H9 (cell line): ENCODE data around the gene RAB24. TPM values are rescaled to one million over a fixed set of nuclear protein-coding genes. Genes with fewer than 3 reads are reported as not detected.
A peak's percentile ranks its signal among the peaks of the same experiment; 100 is the strongest.

Source experiments
- DNase-seq: peaks from one replicate; pipeline ENCODE4 v3.0.0-alpha.2; 2017
- H2AFZ ChIP-seq: one replicate; pipeline ENCODE4 v1.6.1; 2013; ENCODE audit warnings: mild to moderate bottlenecking, low read length, control low read depth, moderate library complexity
- H2AK5ac ChIP-seq: 2 replicates; pipeline ENCODE4 v1.6.1; 2013; ENCODE audit warnings: low read length, control low read depth, mixed read lengths; ENCODE audit not compliant: insufficient read length
- H2BK120ac ChIP-seq: one replicate; pipeline ENCODE4 v1.6.1; 2013; ENCODE audit warnings: low read depth, mild to moderate bottlenecking, low read length, control low read depth, inconsistent platforms; ENCODE audit not compliant: poor library complexity, severe bottlenecking
- H2BK12ac ChIP-seq: 2 replicates; pipeline ENCODE4 v1.6.1; 2013; ENCODE audit warnings: low read length, control low read depth, mixed read lengths, low read depth; ENCODE audit not compliant: insufficient read length
- H2BK15ac ChIP-seq: 2 replicates; pipeline ENCODE4 v1.6.1; 2013; ENCODE audit warnings: low read depth, low read length, control low read depth
- H2BK20ac ChIP-seq: one replicate; pipeline ENCODE4 v1.6.1; 2013; ENCODE audit warnings: low read depth, mild to moderate bottlenecking, low read length, control low read depth, inconsistent platforms; ENCODE audit not compliant: poor library complexity, severe bottlenecking
- H2BK5ac ChIP-seq: 2 replicates; pipeline ENCODE4 v1.6.1; 2013; ENCODE audit warnings: low read length, control low read depth, mixed read lengths; ENCODE audit not compliant: insufficient read length
- H3K14ac ChIP-seq: 2 replicates; pipeline ENCODE4 v1.6.1; 2013; ENCODE audit warnings: low read length, control low read depth; ENCODE audit not compliant: insufficient read depth
- H3K18ac ChIP-seq: 2 replicates; pipeline ENCODE4 v1.6.1; 2013; ENCODE audit warnings: low read depth, mild to moderate bottlenecking, mixed read lengths, low read length, control low read depth; ENCODE audit not compliant: insufficient read length
- H3K23ac ChIP-seq: 2 replicates; pipeline ENCODE4 v1.6.1; 2013; ENCODE audit warnings: low read length, control low read depth, mixed read lengths, low read depth; ENCODE audit not compliant: insufficient read length
- H3K23me2 ChIP-seq: 2 replicates; pipeline ENCODE4 v1.6.1; 2013; ENCODE audit warnings: low read depth, mild to moderate bottlenecking, mixed read lengths, low read length, control low read depth; ENCODE audit not compliant: insufficient read length, poor library complexity, severe bottlenecking
- H3K27ac ChIP-seq: 2 replicates; pipeline ENCODE4 v1.5.1; 2013; ENCODE audit warnings: low read length, control low read depth, mixed read lengths, low read depth; ENCODE audit not compliant: insufficient read length
- H3K27me3 ChIP-seq: 2 replicates; pipeline ENCODE4 v1.6.1; 2013; ENCODE audit warnings: low read length, control low read depth, inconsistent platforms; ENCODE audit not compliant: insufficient read depth
- H3K4ac ChIP-seq: 2 replicates; pipeline ENCODE4 v1.6.1; 2013; ENCODE audit warnings: low read depth, mild to moderate bottlenecking, control low read depth, inconsistent platforms, low read length, moderate library complexity
- H3K4me1 ChIP-seq: 2 replicates; pipeline ENCODE4 v1.6.1; 2013; ENCODE audit warnings: low read length, control low read depth, inconsistent platforms; ENCODE audit not compliant: insufficient read depth
- H3K4me2 ChIP-seq: 2 replicates; pipeline ENCODE4 v1.6.1; 2013; ENCODE audit warnings: low read length, control low read depth, mixed read lengths; ENCODE audit not compliant: insufficient read length, insufficient read depth
- H3K56ac ChIP-seq: 2 replicates; pipeline ENCODE4 v1.6.1; 2013; ENCODE audit warnings: low read depth, mild to moderate bottlenecking, mixed read lengths, low read length, control low read depth; ENCODE audit not compliant: insufficient read length
- H3K79me1 ChIP-seq: 2 replicates; pipeline ENCODE4 v1.6.1; 2013; ENCODE audit warnings: low read depth, mild to moderate bottlenecking, moderate library complexity, low read length, control low read depth, inconsistent platforms; ENCODE audit not compliant: insufficient read depth, poor library complexity, severe bottlenecking
- H3K79me2 ChIP-seq: 2 replicates; pipeline ENCODE4 v1.6.1; 2013; ENCODE audit warnings: low read length, control low read depth, inconsistent platforms; ENCODE audit not compliant: insufficient read depth
- H3K9ac ChIP-seq: 2 replicates; pipeline ENCODE4 v1.6.1; 2013; ENCODE audit warnings: low read length, control low read depth, mixed read lengths; ENCODE audit not compliant: insufficient read length; ENCODE audit errors: extremely low read depth
- H3K9me3 ChIP-seq: one replicate; pipeline ENCODE4 v1.6.1; 2013; ENCODE audit warnings: low read depth, low read length, inconsistent platforms; ENCODE audit not compliant: control insufficient read depth
- H3T11ph ChIP-seq: one replicate; pipeline ENCODE4 v1.6.1; 2013; ENCODE audit warnings: mild to moderate bottlenecking, low read length, control low read depth, inconsistent platforms
- H4K20me1 ChIP-seq: one replicate; pipeline ENCODE4 v1.6.1; 2013; ENCODE audit not compliant: control insufficient read depth, insufficient read length, insufficient read depth
- H4K5ac ChIP-seq: 2 replicates; pipeline ENCODE4 v1.6.1; 2013; ENCODE audit warnings: low read depth, mild to moderate bottlenecking, mixed read lengths, low read length, control low read depth; ENCODE audit not compliant: insufficient read length
- H4K8ac ChIP-seq: replicated peaks from 2 replicates; pipeline ENCODE4 v1.6.1; 2013; ENCODE audit warnings: low read length, control low read depth, mixed read lengths, low read depth; ENCODE audit not compliant: insufficient read length
- H4K91ac ChIP-seq: 2 replicates; pipeline ENCODE4 v1.6.1; 2013; ENCODE audit warnings: low read depth, mild to moderate bottlenecking, moderate library complexity, mixed read lengths, low read length, control low read depth; ENCODE audit not compliant: insufficient read length
- H3K27ac Mint-ChIP-seq, 3 experiments: 2 replicates in 2 of 3; 3 replicates in 1 of 3; pipeline ENCODE4 v1.8.0; 2020 to 2021; ENCODE audit warnings: mixed read lengths in 3 of 3, mild to moderate bottlenecking in 1 of 3, moderate library complexity in 1 of 3
- H3K27me3 Mint-ChIP-seq: 2 replicates; pipeline ENCODE4 v1.8.0; 2021; ENCODE audit warnings: low read depth, mild to moderate bottlenecking, moderate library complexity, mixed read lengths
- H3K36me3 Mint-ChIP-seq, 3 experiments: 2 replicates in 2 of 3; 3 replicates in 1 of 3; pipeline ENCODE4 v1.8.0; 2020 to 2021; ENCODE audit warnings: low read depth in 3 of 3, mixed read lengths in 3 of 3; ENCODE audit not compliant: insufficient read depth in 1 of 3
- H3K4me1 Mint-ChIP-seq, 2 experiments: 2 replicates each; pipeline ENCODE4 v1.8.0; 2020; ENCODE audit warnings: mixed read lengths in 2 of 2
- H3K4me3 Mint-ChIP-seq, 2 experiments: 2 replicates in 1 of 2; 3 replicates in 1 of 2; pipeline ENCODE4 v1.8.0; 2020 to 2021; ENCODE audit warnings: mild to moderate bottlenecking in 2 of 2, mixed read lengths in 2 of 2, moderate library complexity in 1 of 2
- H3K9me3 Mint-ChIP-seq, 2 experiments: 2 replicates in 1 of 2; 3 replicates in 1 of 2; pipeline ENCODE4 v1.8.0; 2020; ENCODE audit warnings: mild to moderate bottlenecking in 2 of 2, mixed read lengths in 2 of 2, moderate library complexity in 1 of 2
- WGBS: extraction: QIAGEN DNeasy Blood & Tissue Kit; methylation state at CpG from one replicate; pipeline ENCODE4 v1.1.7; 2013; ENCODE audit warnings: missing lambda C conversion rate, low lambda C conversion rate, mixed read lengths; ENCODE audit not compliant: insufficient read length; ENCODE audit errors: extremely low coverage; 5-methylcytosine and 5-hydroxymethylcytosine counted together
- total RNA-seq: library from RNA; stranded (reverse); gene quantifications from 2 replicates; pipeline ENCODE4 v1.2.1, GENCODE V29; 2021
- TF ChIP-seq, protein P1 (sequence below): fragments of 200-600 bp; sonication (generic); conservative IDR thresholded peaks from 3 replicates; pipeline ENCODE4 v1.8.0; 2021; ENCODE audit warnings: antibody characterized with exemption, mild to moderate bottlenecking

Gene RAB24
- total RNA-seq, 1 experiment from 2014 or later: 17.6 TPM

DNA sequence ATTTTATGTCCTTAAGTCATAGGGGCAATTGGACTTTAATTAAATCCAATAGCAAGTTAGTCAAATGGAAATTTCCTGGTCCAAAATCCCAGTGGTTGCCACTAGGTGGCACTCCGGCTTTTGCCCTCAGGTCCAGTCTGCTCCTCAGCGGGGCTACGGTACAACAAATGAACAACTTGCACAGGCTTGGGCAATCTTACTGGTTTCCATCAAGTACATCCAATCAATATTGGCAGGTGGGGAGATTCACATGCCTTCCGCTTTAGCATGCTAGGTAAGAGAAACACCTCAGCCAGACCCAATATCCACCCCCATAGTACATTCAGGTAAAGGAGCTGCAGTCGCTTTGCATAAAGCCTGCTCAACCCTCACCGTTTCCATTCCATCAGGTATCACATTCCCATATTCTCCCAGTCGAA, 14.4 kb upstream of the RAB24 start:
- H3K18ac ChIP-seq: no peak overlapping the region
- H4K20me1 ChIP-seq: no peaks in the 10 kb centered on the region
- H3K79me2 ChIP-seq: no peaks in the 10 kb centered on the region
- no peak overlapping the region for H2BK20ac ChIP-seq
- Mint-ChIP-seq H3K4me3 (peak overlapping the region in 1 of 2 experiments; percentile 7; a peak in 2 of 5 replicates), H3K27ac (peak overlapping the region in 2 of 3 experiments; percentile 9 to 41; a peak in 2 of 7 replicates), H3K4me1 (peaks cover 5 to 14% of the 10 kb centered on the region in 2 experiments), H3K9me3 (no peaks in the 10 kb centered on the region; a peak in 1 of 5 replicates), H3K27me3 (no peaks in the 10 kb centered on the region), H3K36me3 (peaks cover 3 to 9% (median 8%) of the 10 kb centered on the region in 3 experiments; a peak in 5 of 7 replicates)
- no peak overlapping the region for H3K14ac ChIP-seq
- no peak overlapping the region for H4K91ac ChIP-seq
- H3K56ac ChIP-seq: no peak overlapping the region
- no CpG with 5 or more reads among the region's 7 CpGs for WGBS
- no peak overlapping the region for H2BK12ac ChIP-seq
- no peak overlapping the region for H2AK5ac ChIP-seq
- H3K9ac ChIP-seq: no peak overlapping the region
- no peak overlapping the region for H3K27ac ChIP-seq
- DNase-seq: peak; percentile 80
- no peaks in the 10 kb centered on the region for H3K9me3 ChIP-seq
- H3K23ac ChIP-seq: no peak overlapping the region
- no peak overlapping the region for H3T11ph ChIP-seq
- no peak overlapping the region for H4K8ac ChIP-seq
- no peaks in the 10 kb centered on the region for H3K27me3 ChIP-seq
- no peak overlapping the region for H2AFZ ChIP-seq
- H3K79me1 ChIP-seq: no peaks in the 10 kb centered on the region
- peaks cover under 1% of the 10 kb centered on the region for H3K23me2 ChIP-seq
- H3K4ac ChIP-seq: no peak overlapping the region
- no peak overlapping the region for H3K4me2 ChIP-seq
- H3K4me1 ChIP-seq: no peaks in the 10 kb centered on the region
- no peak overlapping the region for H2BK15ac ChIP-seq
- TF ChIP-seq, protein P1, sequence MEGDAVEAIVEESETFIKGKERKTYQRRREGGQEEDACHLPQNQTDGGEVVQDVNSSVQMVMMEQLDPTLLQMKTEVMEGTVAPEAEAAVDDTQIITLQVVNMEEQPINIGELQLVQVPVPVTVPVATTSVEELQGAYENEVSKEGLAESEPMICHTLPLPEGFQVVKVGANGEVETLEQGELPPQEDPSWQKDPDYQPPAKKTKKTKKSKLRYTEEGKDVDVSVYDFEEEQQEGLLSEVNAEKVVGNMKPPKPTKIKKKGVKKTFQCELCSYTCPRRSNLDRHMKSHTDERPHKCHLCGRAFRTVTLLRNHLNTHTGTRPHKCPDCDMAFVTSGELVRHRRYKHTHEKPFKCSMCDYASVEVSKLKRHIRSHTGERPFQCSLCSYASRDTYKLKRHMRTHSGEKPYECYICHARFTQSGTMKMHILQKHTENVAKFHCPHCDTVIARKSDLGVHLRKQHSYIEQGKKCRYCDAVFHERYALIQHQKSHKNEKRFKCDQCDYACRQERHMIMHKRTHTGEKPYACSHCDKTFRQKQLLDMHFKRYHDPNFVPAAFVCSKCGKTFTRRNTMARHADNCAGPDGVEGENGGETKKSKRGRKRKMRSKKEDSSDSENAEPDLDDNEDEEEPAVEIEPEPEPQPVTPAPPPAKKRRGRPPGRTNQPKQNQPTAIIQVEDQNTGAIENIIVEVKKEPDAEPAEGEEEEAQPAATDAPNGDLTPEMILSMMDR: peak; percentile 97
- H2BK120ac ChIP-seq: no peak overlapping the region
- H4K5ac ChIP-seq: no peak overlapping the region
- H2BK5ac ChIP-seq: no peak overlapping the region
